ENCODE measurements around the gene ADGRG6.
"Not testable (repeated sequence)": the region's sequence is repeated elsewhere in the genome, so short reads cannot be mapped to it uniquely, and the experiment has no call there.

Gene ADGRG6

DNA sequence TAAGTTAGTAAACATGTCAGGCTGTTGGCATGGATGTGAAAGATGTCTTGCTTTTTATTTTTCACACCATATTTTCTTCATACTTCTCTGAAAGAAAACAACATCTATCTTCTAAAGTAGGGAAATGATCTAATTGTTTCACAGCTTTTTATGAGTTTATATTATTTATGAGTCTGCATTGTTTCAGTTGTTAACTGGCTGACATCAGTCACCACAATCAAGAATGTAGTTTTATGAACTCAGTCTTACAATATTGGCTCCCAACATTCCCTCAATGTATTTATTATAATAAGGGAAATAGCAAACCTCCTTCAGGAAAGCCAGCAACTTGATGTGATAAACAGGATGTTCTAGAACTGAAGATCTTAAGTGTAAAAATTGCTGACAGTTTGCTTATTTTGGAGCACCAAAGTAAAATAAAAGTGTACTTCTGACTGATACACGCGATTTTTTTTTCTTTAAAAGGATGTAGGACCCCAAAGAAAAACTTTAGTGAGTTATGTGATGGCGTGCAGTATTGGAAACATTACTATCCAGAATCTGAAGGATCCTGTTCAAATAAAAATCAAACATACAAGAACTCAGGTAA, 106.0 kb downstream of the ADGRG6 start:
- DNase-seq (ENCODE audit: low read depth, low spot score) = no peak

DNA sequence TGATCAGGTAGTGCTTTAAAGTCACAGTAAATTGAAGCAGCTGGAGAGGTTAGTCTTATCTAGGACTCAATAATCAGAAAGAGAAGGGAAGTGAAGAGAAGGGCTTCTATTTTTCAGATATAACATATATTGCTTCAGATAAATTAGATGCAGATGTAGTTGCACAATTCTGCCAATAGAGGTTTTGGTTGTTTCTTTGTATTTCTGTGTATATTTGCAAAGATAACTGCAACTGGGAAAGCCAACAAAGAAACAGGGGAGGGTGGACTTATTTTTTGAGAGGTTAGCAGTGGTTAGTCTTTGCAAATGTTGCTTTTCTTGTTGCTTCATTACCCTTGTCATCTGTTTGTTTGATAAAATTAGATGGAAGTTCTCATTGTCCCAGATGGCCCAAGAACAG, 106.6 kb downstream of the ADGRG6 start:
- no peak for DNase-seq (ENCODE audit: low read depth, low spot score)

DNA sequence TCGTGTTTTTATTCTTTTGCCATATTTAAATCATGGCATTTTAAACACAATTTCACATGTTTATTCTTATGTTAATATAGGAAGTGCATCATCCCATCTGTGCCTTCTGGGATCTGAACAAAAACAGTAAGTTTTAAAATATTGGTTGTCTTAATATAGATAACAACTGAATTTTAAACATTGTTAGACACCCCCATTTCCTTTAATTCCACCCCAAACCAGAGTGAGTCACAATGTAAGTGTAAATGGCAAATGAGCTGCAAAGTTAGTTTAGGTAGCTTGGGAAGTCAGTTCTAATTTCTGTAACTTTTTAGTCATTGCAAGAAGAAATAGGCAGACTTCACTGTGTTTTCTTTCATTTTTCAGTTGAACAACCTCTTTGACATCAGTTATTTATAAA, 108.0 kb downstream of the ADGRG6 start:
- no peak for DNase-seq (ENCODE audit: low read depth, low spot score)

DNA sequence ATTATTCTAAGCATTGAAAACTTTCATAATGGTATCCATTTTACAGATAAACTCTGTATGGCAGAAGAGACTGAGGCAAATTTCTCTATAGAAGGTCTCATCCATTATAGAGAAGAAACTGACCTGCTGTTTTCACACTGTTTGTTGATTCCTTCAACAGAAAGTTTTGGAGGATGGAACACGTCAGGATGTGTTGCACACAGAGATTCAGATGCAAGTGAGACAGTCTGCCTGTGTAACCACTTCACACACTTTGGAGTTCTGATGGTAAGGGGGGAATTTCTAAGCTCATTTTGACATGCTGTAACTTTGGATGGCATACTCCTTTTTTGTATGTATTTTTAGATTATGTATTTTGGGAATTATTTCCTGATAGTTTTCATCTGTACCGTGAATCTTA, 109.3 kb downstream of the ADGRG6 start:
- DNase-seq (ENCODE audit: low read depth, low spot score) = no peak

DNA sequence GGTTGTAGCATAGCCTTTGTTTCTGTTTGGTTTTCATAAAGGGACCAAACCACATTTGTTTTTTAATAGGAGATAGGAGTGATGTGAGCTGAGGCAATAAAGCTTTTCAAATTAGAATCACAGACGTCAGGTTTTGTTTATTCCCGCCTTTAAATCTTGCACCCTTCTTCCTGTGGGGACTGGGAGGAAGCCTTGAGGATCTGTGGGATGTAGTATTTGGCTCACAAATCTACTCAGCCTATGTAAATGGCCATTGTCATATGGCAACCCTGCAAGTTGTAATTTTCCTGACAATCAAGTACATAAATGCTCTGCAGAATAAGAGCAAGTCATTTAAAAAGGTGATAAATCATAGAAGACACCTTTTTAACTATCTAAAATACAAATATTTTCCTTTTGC, 110.4 kb downstream of the ADGRG6 start:
- DNase-seq (ENCODE audit: low read depth, low spot score) = no peak

DNA sequence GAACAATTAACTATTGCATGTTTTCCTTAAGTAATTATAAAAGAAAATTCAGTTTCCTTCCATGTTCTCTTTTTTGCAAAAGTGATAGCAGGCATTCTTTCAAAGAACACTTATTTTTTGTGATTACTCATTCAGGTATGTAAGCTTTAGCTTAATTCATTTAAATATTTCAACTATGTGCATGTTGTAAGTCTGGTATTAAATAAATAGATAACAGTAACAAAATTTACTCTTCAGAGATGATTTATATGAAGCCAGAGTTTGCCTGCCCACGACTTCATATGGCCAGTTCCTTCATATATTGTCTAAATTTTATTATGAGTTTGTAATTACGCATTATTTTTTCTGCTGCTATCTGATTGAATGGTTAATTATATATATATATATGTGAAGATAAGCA, 110.9 kb downstream of the ADGRG6 start:
- no peak for DNase-seq (ENCODE audit: low read depth, low spot score)

DNA sequence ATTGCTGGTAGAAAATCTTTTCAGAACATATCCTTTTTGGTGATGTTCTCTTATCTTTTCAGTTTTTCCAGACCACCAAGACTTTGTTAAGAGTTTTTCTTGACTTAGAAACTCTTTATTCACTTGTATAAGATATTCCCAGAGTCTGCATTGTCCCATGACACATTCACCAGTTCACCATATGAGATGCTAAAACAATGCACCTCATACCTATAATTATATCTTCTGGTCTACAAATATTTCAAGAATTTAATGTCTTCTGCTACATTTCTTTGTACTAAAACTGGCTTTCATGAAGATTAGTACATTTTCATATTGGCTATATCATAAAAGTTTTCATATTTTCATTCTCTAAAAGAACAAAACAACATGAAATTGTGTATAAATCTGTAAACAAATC, 111.3 kb downstream of the ADGRG6 start:
- peak; percentile 42 for DNase-seq (ENCODE audit: low read depth, low spot score)

DNA sequence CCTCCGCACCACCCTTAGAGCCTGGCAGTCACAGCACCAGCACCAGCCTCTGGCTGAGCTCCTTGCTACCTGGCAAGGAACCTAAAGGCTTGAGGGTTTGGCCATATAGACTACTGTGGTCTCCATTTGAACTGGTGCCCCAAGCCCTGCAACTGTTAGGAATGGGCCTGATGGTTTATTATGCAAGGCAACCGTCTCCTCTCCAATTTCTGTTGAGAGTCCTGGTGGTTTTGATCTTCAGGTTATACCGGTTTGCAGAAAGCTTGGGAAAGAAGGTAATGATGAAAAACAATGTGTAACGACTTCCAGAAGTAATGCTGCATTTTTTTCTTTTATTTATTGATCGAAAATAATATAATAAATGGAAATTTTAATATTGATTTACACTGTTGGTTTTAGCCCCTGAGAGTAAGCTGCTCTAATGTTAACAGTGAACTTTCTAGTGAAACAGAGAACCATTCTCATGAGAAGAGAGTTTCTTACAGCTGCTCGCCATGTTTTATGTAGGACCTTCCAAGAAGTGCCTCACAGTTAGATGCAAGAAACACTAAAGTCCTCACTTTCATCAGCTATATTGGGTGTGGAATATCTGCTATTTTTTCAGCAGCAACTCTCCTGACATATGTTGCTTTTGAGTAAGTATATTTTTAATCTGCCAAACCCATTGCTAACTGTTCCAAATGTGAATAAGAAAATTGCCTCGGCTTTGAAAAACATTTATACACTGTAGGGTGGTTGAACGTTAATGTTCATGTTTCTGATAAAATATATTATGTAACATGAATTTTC, 112.8 kb downstream of the ADGRG6 start:
- DNase-seq (ENCODE audit: low read depth, low spot score) = no peak

GRCh38 chr6:142416179-142416578, 114.4 kb downstream of the ADGRG6 start:
- peak; percentile 91 for DNase-seq (ENCODE audit: low read depth, low spot score)

- DNase-seq (ENCODE audit: low read depth, low spot score) = peak; percentile 33
Measured at GRCh38 chr6:142416686-142417085, 114.9 kb downstream of the ADGRG6 start.

DNA sequence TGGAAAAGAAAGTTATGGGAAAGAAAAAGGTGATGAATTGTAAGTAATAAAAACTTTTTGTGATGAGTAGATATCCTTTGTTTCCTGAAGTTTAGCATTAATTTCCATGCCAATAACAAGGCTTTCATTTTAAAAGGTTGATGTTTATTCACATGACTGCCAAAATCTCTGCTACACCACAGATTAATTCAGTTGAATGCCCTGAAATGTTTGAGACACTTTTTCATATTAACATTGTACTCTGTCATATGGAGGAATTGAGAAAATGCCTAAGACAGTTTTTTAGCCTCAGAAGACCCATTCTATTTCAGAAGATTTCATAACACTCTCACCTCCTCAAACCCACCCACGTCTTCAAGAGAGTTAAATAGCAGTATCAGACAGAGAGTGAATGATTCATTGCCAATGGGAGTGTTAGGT, 115.5 kb downstream of the ADGRG6 start:
- DNase-seq (ENCODE audit: low read depth, low spot score) = peak; percentile 53

DNA sequence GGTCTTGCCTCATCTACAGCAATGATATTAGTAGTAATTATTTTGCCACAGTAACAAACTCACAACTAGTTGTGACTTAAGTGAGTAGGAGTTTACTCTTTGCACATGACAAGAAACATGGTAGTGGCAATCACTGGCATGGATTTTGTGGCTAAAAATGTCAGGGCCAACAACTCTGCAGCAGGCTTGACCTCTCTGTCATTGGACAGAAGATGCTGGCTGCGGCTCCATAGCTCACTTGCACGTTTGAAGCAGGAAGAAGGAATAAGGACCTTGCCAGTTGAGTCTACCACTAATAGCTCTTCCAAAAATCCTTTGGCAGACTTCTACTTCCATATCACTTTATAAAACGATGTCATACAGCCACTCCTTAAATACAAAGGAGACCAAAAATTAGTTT, 117.3 kb downstream of the ADGRG6 start:
- DNase-seq (ENCODE audit: low read depth, low spot score) = no peak

DNA sequence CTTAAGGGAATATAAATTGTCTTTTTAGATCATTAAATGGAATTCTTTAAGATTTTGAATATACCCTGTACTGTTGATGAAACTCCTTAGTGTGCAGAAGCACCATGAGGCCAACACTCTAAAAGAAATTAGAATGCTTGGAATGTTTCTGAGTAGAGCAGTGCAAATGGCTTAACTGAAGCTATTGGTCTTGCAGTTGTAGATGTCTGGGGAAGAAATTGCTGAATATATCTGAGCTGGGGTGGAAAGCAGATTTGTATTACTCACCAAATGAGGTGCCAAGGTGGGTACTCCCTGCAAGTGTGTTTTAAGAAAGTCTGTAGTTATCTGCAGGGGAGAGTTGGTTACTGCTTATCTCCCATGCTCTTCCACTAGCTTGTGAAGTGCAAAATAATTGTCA, 119.0 kb downstream of the ADGRG6 start:
- DNase-seq (ENCODE audit: low read depth, low spot score) = no peak

- DNase-seq (ENCODE audit: low read depth, low spot score) = no peak
Measured at GRCh38 chr6:142421285-142422117, 119.7 kb downstream of the ADGRG6 start.

DNA sequence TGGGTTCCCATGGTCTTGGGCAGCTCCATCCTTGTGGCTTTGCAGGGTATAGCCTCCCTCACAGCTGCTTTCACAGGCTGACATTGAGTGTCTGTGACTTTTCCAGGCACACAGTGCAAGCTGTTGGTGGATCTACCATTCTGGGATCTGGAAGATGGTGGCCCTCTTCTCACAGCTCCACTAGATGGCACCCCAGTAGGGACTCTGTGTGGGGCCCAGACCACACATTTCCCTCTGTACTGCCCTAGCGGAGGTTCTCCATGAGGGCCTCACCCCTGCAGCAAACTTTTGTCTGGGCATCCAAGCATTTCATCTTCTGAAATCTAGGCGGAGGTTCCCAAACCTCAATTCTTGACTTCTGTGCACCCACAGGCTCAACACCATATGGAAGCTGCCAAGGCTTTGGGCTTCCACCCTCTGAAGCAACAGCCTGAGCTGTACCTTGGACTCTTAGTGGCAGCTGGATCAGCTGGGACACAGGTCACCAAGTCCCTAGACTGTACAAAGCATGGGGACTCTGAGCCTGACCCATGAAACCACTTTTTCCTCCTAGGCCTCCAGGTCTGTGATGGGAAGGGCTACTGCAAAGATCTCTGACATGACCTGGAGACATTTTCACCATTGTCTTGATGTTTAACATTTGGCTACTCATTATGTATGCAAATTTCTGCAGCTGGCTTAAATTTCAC, 124.8 kb downstream of the ADGRG6 start:
- DNase-seq (ENCODE audit: low read depth, low spot score) = not testable (repeated sequence)

DNA sequence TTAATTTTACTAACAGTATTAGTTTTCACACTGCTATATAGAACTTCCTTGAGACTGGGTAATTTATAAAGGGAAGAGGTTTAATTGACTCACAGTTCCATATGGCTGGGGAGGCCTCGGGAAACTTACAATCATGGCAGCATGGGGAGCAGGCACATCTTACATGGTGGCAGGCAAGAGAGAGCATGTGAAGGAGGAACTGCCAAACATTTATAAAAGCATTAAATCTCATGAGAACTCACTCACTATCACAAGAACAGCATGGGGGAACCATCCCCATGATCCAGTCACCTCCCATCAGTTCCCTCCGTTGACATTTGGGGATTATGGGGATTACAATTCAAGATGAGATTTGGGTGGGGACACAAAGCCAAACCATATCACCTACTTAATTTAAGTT, 126.7 kb downstream of the ADGRG6 start:
- not testable (repeated sequence) for DNase-seq (ENCODE audit: low read depth, low spot score)

- no peak for DNase-seq (ENCODE audit: low read depth, low spot score)
Measured at GRCh38 chr6:142429195-142429594, 127.4 kb downstream of the ADGRG6 start.

GRCh38 chr6:142433419-142433818, 131.6 kb downstream of the ADGRG6 start:
- DNase-seq (ENCODE audit: low read depth, low spot score) = no peak

DNA sequence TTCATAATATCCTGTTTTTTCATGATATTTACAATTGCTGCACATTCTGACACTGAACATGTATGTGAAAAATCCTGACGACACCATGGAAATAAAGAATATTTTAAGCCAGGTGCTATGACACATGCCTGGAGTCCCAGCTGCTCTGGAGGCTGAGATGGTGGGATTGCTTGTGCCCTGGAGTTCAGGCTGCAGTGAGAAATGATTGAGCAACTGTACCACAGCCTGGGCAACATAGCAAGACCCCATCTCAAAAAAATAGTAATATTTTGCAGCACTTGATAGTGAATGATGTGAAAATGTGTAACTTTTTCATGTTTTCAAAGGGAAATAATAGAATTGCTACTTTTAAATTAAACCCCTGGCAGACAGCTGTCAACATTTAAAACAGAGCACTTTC, 137.1 kb downstream of the ADGRG6 start:
- DNase-seq (ENCODE audit: low read depth, low spot score) = no peak

- peak; percentile 21 for DNase-seq (ENCODE audit: low read depth, low spot score)
Measured at GRCh38 chr6:142440600-142441293, 138.9 kb downstream of the ADGRG6 start.

DNA sequence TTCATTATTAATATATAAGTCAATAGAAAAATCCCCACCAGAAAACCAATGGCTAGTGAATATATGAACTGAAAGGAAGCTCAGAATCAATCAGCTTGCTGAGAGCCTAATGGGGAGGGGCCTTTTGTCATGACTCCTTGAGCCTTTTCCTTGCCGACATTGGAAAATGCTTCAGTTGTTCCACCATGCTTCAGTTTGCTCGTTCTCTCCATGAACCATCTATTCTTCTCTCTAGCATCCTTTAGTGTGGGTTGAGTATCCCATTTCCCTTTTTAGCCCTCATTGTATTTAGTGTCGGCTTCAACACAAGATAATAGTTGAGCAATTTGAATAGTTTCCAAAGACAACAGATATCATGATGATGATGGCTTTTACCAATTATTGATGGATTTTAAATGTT, 139.9 kb downstream of the ADGRG6 start:
- no peak for DNase-seq (ENCODE audit: low read depth, low spot score)
